Prostate gland (tissue), 2 donors: ENCODE data around the gene PLEKHA3. TPM values are rescaled to one million over a fixed set of nuclear protein-coding genes. Genes with fewer than 3 reads are reported as not detected.

Experiments used
- DNase-seq: peaks from one replicate; pipeline ENCODE4 v3.0.0-alpha.2; 2019; ENCODE audit warnings: low spot score
- H3K27ac ChIP-seq, 2 donors: fragments of 200-600 bp; sonication (generic); 2 replicates each; pipeline ENCODE4 v1.5.1; 2017 to 2019
- H3K27me3 ChIP-seq: fragments of 200-600 bp; sonication (generic); replicated peaks from 2 replicates; pipeline ENCODE4 v1.5.1; 2019; ENCODE audit not compliant: insufficient read depth
- H3K36me3 ChIP-seq, 2 donors: fragments of 200-600 bp; sonication (generic); 1 replicate in 1 of 2; 2 replicates in 1 of 2; pipeline versions ENCODE4 v1.5.1 to v1.8.1; 2017 to 2019
- H3K4me1 ChIP-seq: fragments of 200-600 bp; sonication (generic); replicated peaks from 2 replicates; pipeline ENCODE4 v1.5.1; 2019
- H3K4me3 ChIP-seq, 2 donors: fragments of 200-600 bp; sonication (generic); 2 replicates each; pipeline ENCODE4 v1.5.1; 2017 to 2019
- H3K9me3 ChIP-seq: fragments of 200-600 bp; sonication (generic); 2 replicates; pipeline ENCODE4 v1.5.1; 2017
- CTCF ChIP-seq, 4 experiments: fragments of 200-600 bp in 2 of 4; fragments of 450-650 bp in 2 of 4; sonication (generic) in 2 of 4; IDR thresholded peaks; 1 replicate in 3 of 4; 2 replicates in 1 of 4; pipeline ENCODE4 v1.5.1; 2016 to 2019; ENCODE audit warnings: antibody characterized with exemption in 4 of 4, mild to moderate bottlenecking in 2 of 4, moderate library complexity in 2 of 4
- POLR2A ChIP-seq: fragments of 450-650 bp; IDR thresholded peaks from one replicate; pipeline ENCODE4 v1.6.1; 2016; ENCODE audit warnings: antibody characterized with exemption, mild to moderate bottlenecking
- POLR2AphosphoS5 ChIP-seq: sonication (generic); formaldehyde crosslinking; IDR thresholded peaks from one replicate; pipeline ENCODE4 v1.6.1; 2017; ENCODE audit warnings: antibody characterized with exemption
- WGBS: methylation state at CpG from one replicate; pipeline ENCODE4 v1.1.5; 2018; 5-methylcytosine and 5-hydroxymethylcytosine counted together
- intact Hi-C: fragments of 100-400 bp; cut with DNase I; formaldehyde crosslinking; loops from one replicate; pipeline ENCODE4 v1.14.2; 2022
- total RNA-seq, 2 donors: library from RNA; depleted of rRNA; stranded (reverse); fragments of >200 nt; gene quantifications; one replicate each; pipeline ENCODE4 v1.1.0, GENCODE V29; 2016

Gene PLEKHA3
- total RNA-seq, 2 donors from 2014 or later = 8.2 to 15.7 TPM

GRCh38 chr2:178530625-178531142 lies 50.4 kb downstream of the PLEKHA3 start:
- no peak overlapping the region for H3K27ac ChIP-seq
- DNase-seq = no peak
- WGBS = 85% methylated on average over 8 of the region's 8 CpGs
- intact Hi-C loops = no loop called here
- H3K4me1 ChIP-seq = no peaks in the 10 kb centered on the region
- TF ChIP-seq CTCF (IDR thresholded peaks at IDR 0.05) (no peak), POLR2A (no peak), POLR2AphosphoS5 (no peak)
- H3K9me3 ChIP-seq = no peaks in the 10 kb centered on the region
- no peaks in the 10 kb centered on the region for H3K27me3 ChIP-seq
- no peaks in the 10 kb centered on the region for H3K36me3 ChIP-seq
- H3K4me3 ChIP-seq = no peak overlapping the region

GRCh38 chr2:178531168-178531567 lies 50.9 kb downstream of the PLEKHA3 start:
- intact Hi-C loops = no loop called here

GRCh38 chr2:178536037-178536436 lies 55.8 kb downstream of the PLEKHA3 start:
- WGBS = 92% methylated on average over 4 of the region's 4 CpGs
- no peak overlapping the region for H3K27ac ChIP-seq
- TF ChIP-seq CTCF (IDR thresholded peaks at IDR 0.05) = no peak

More at GRCh38 chr2:178531168-178531567, 50.9 kb downstream of the PLEKHA3 start:
- no peak overlapping the region for H3K27ac ChIP-seq
- H3K27me3 ChIP-seq = no peaks in the 10 kb centered on the region
- WGBS = 94% methylated on average over 12 of the region's 12 CpGs
- no peak overlapping the region for H3K4me3 ChIP-seq
- H3K36me3 ChIP-seq = no peaks in the 10 kb centered on the region
- no peaks in the 10 kb centered on the region for H3K4me1 ChIP-seq
- no peak for DNase-seq
- TF ChIP-seq POLR2AphosphoS5 (no peak), POLR2A (no peak), CTCF (IDR thresholded peaks at IDR 0.05) (no peak)
- H3K9me3 ChIP-seq = no peaks in the 10 kb centered on the region

GRCh38 chr2:178542161-178542560 lies 61.9 kb downstream of the PLEKHA3 start:
- Histone ChIP-seq H3K27me3 (no peaks in the 10 kb centered on the region), H3K4me3 (no peak overlapping the region), H3K27ac (no peak overlapping the region), H3K36me3 (no peaks in the 10 kb centered on the region), H3K4me1 (no peaks in the 10 kb centered on the region), H3K9me3 (no peaks in the 10 kb centered on the region)
- TF ChIP-seq POLR2AphosphoS5 (no peak), POLR2A (no peak), CTCF (IDR thresholded peaks at IDR 0.05) (no peak)
- intact Hi-C loops = no loop called here
- WGBS = 95% methylated on average over 12 of the region's 12 CpGs
- DNase-seq = no peak

More at GRCh38 chr2:178536037-178536436, 55.8 kb downstream of the PLEKHA3 start:
- Histone ChIP-seq H3K9me3 (no peaks in the 10 kb centered on the region), H3K4me1 (no peaks in the 10 kb centered on the region), H3K4me3 (no peak overlapping the region), H3K27me3 (no peaks in the 10 kb centered on the region), H3K36me3 (no peaks in the 10 kb centered on the region)
- no peak for DNase-seq
- intact Hi-C loops = no loop called here

- intact Hi-C loops = no loop called here
- TF ChIP-seq POLR2A = no peak
- TF ChIP-seq CTCF (IDR thresholded peaks at IDR 0.05) = no peak
- TF ChIP-seq POLR2AphosphoS5 = no peak
- no peak overlapping the region for H3K27ac ChIP-seq
- DNase-seq = no peak
- H3K36me3 ChIP-seq = no peaks in the 10 kb centered on the region
- H3K4me1 ChIP-seq = no peaks in the 10 kb centered on the region
- WGBS = 87% methylated on average over 5 of the region's 5 CpGs
- no peak overlapping the region for H3K4me3 ChIP-seq
- no peaks in the 10 kb centered on the region for H3K27me3 ChIP-seq
- H3K9me3 ChIP-seq = no peaks in the 10 kb centered on the region
Measured at GRCh38 chr2:178542569-178542968, 62.3 kb downstream of the PLEKHA3 start.
